Kidney (tissue), 14 donors: Measurements from ENCODE around the gene B4GALT3. TPM values are rescaled to one million over a fixed set of nuclear protein-coding genes. Genes with fewer than 3 reads are reported as not detected.

ENCODE experiments used
- DNase-seq, 5 donors: peaks; one replicate each; pipeline ENCODE4 v3.0.0-alpha.2; 2013 to 2020
- FAIRE-seq: peaks from 2 replicates; lab custom pipeline; 2012; peaks lifted over from hg19 to GRCh38; lab: Jason Lieb, UNC
- H3K27ac ChIP-seq, 2 donors: one replicate each; pipeline ENCODE4 v1.7.0; 2013; ENCODE audit warnings: low read depth in 2 of 2, low read length in 2 of 2, inconsistent platforms in 1 of 2
- H3K27me3 ChIP-seq: one replicate; pipeline ENCODE4 v1.7.1; 2013; ENCODE audit warnings: low read length, inconsistent platforms; ENCODE audit not compliant: control insufficient read depth, insufficient read depth
- H3K36me3 ChIP-seq, 3 donors: one replicate each; pipeline versions ENCODE4 v1.7.0 to v1.7.1; 2013; ENCODE audit warnings: low read length in 3 of 3, control low read depth in 1 of 3, inconsistent platforms in 1 of 3; ENCODE audit not compliant: insufficient read depth in 3 of 3, control insufficient read depth in 2 of 3
- H3K4me1 ChIP-seq, 3 donors: one replicate each; pipeline versions ENCODE4 v1.7.0 to v1.7.1; 2013; ENCODE audit warnings: low read length in 3 of 3, inconsistent platforms in 1 of 3, low read depth in 1 of 3; ENCODE audit not compliant: control insufficient read depth in 2 of 3, insufficient read depth in 2 of 3
- H3K4me3 ChIP-seq, 3 donors: one replicate each; pipeline versions ENCODE4 v1.7.0 to v1.8.1; 2013; ENCODE audit warnings: low read length in 3 of 3, control low read depth in 1 of 3, inconsistent platforms in 1 of 3
- H3K9ac ChIP-seq, 3 donors: one replicate each; pipeline versions ENCODE4 v1.7.0 to v1.7.1; 2013; ENCODE audit warnings: low read length in 3 of 3, control low read depth in 1 of 3, inconsistent platforms in 1 of 3
- H3K9me3 ChIP-seq, 3 donors: one replicate each; pipeline versions ENCODE4 v1.7.0 to v1.7.1; 2013; ENCODE audit warnings: low read length in 3 of 3, control low read depth in 1 of 3, inconsistent platforms in 1 of 3; ENCODE audit not compliant: control insufficient read depth in 2 of 3, insufficient read depth in 1 of 3
- intact Hi-C: fragments of 100-400 bp; cut with DNase I; formaldehyde crosslinking; loops from one replicate; pipeline ENCODE4 v1.11.1; 2022
- polyA plus RNA-seq: library from polyadenylated mRNA; stranded (reverse); fragments of 350-450 nt; fragmentation: Illumina TruSeq; extraction: RNeasy Lipid Tissue Mini Kit (QIAGEN cat#74804); gene quantifications from one replicate; pipeline ENCODE4 v1.2.3, GENCODE V29; 2014; ENCODE audit warnings: low read depth, low replicate concordance; ENCODE audit not compliant: insufficient read depth
- total RNA-seq: library from RNA; stranded (reverse); fragmentation: NEBNext Ultra II Directional; extraction: Animal tissue kit (Norgen Biotek cat#: 25700); gene quantifications from one replicate; pipeline ENCODE4 v1.2.1, GENCODE V29; 2021
- TF ChIP-seq, protein P1 (sequence below): IDR thresholded peaks from 3 replicates; pipeline ENCODE4 v1.5.1; 2012; ENCODE audit warnings: mild to moderate bottlenecking, moderate library complexity, borderline replicate concordance; ENCODE audit not compliant: insufficient read depth; ENCODE audit errors: extremely low read depth
- donor health status: control.
- donor health status: control.
- donor health status: control.
- donor health status: control.
- donor health status: control.
- donor health status: DM: yes; HTN: yes; CAD: no.
- donor health status: Normal renal cell carcinoma (clear cell type).

Gene B4GALT3
- total and polyA plus RNA-seq, 2 donors from 2014 or later, result 22.9 to 33.5 TPM

- Histone ChIP-seq H3K4me1 (peaks cover 0 to 10% (median 4%) of the 10 kb centered on the region in 3 donors), H3K9me3 (no peaks in the 10 kb centered on the region), H3K27me3 (no peaks in the 10 kb centered on the region), H3K27ac (no peak overlapping the region), H3K4me3 (no peak overlapping the region), H3K9ac (no peak overlapping the region), H3K36me3 (peaks cover 1 to 3% (median 3%) of the 10 kb centered on the region in 3 donors)
- intact Hi-C loops, result loop anchor here (10.0 kb wide), 1 partner anchor 156 kb away; no protein-coding TSS in a partner anchor
- FAIRE-seq (no peak), DNase-seq (peak in 1 of 5 donors; percentile 3)
- TF ChIP-seq, protein P1, sequence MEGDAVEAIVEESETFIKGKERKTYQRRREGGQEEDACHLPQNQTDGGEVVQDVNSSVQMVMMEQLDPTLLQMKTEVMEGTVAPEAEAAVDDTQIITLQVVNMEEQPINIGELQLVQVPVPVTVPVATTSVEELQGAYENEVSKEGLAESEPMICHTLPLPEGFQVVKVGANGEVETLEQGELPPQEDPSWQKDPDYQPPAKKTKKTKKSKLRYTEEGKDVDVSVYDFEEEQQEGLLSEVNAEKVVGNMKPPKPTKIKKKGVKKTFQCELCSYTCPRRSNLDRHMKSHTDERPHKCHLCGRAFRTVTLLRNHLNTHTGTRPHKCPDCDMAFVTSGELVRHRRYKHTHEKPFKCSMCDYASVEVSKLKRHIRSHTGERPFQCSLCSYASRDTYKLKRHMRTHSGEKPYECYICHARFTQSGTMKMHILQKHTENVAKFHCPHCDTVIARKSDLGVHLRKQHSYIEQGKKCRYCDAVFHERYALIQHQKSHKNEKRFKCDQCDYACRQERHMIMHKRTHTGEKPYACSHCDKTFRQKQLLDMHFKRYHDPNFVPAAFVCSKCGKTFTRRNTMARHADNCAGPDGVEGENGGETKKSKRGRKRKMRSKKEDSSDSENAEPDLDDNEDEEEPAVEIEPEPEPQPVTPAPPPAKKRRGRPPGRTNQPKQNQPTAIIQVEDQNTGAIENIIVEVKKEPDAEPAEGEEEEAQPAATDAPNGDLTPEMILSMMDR, result no peak
These were observed 42.0 kb upstream of the B4GALT3 start for GRCh38 chr1:161219078-161219892.

DNA sequence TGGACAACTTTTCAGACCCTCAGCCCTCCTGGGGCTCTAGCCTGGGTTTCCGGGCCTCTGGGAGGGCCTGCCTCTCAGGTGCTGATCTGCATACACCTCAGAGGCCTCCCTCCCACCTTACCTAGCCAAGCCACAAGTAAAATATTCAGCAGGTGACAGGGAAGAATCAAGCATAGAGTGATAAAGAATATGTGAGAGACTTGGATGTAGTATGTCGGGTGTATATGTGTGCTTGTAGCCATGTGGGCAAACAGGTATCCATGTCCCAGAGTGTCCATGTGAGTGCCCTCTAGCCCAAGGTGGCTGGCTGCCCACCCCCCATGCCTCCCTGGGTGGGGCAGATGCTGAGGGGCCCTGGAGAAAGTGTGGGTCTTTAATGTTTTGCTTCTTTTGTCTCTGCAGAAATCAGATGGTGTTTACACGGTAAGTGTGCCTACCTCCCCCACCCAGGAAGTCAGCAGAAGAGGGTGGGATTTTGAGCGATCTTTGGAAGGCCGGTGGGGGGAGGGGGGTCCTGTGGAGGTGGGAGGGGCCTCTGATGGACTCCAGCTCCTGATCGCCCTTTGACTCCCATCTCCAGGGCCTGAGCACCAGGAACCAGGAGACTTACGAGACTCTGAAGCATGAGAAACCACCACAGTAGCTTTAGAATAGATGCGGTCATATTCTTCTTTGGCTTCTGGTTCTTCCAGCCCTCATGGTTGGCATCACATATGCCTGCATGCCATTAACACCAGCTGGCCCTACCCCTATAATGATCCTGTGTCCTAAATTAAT lies 41.2 kb upstream of the B4GALT3 start:
- TF ChIP-seq, protein P1, result no peak
- Histone ChIP-seq H3K27me3 (no peaks in the 10 kb centered on the region), H3K36me3 (peaks cover 6 to 11% (median 10%) of the 10 kb centered on the region in 3 donors), H3K9me3 (no peaks in the 10 kb centered on the region), H3K9ac (no peak overlapping the region), H3K4me3 (no peak overlapping the region), H3K27ac (no peak overlapping the region), H3K4me1 (peaks cover 0 to 10% (median 4%) of the 10 kb centered on the region in 3 donors)
- no peak for FAIRE-seq
- intact Hi-C loops, result loop anchor here (10.0 kb wide), 1 partner anchor 156 kb away; no protein-coding TSS in a partner anchor
- peak in 2 of 5 donors; percentile 12 to 48 for DNase-seq

DNA sequence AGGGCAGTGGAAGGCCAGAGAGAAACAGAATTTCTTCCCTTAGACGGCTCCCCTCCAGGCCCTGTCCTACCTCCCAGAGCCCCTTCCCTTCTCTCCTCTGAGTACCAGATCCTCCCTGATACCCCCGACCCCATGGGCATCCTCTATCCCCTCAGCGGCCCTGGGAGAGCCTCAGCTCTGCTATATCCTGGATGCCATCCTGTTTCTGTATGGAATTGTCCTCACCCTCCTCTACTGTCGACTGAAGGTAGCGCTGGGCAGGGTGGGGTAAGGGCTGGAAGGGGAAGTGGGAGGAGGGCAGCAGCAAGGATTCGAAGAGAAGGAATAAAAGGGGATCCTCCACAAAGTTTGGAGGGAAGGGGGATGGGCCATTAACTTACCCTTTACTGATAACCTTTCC lies 40.5 kb upstream of the B4GALT3 start:
- DNase-seq, result no peak
- Histone ChIP-seq H3K27me3 (no peaks in the 10 kb centered on the region), H3K9ac (no peak overlapping the region), H3K27ac (peak overlapping the region in 1 of 2 donors; percentile 59), H3K4me3 (no peak overlapping the region), H3K9me3 (no peaks in the 10 kb centered on the region), H3K4me1 (peaks cover 0 to 10% (median 4%) of the 10 kb centered on the region in 3 donors), H3K36me3 (peaks cover 10 to 17% (median 15%) of the 10 kb centered on the region in 3 donors)
- intact Hi-C loops, result loop anchor here (10.0 kb wide), 1 partner anchor 157 kb away; no protein-coding TSS in a partner anchor
- TF ChIP-seq, protein P1, result no peak
- FAIRE-seq, result no peak
